IMR-90 (cell line): ENCODE results near the gene MLLT1. TPM values are rescaled to one million over a fixed set of nuclear protein-coding genes. Genes with fewer than 3 reads are reported as not detected.

ENCODE experiments used
- ATAC-seq: fragments of 200-7000 bp; cut with Tn5 transposase; 2 replicates; pipeline ENCODE4 v1.9.1; 2020; ENCODE audit warnings: low read depth, mild to moderate bottlenecking, moderate library complexity
- BruUV-seq: library from RNA; stranded (reverse); fragments of 400-500 nt; replicated peaks from 2 replicates; lab custom pipeline; 2021; lab: Mats Ljungman, UMichigan
- CTCF ChIA-PET: fragments of 300-600 bp; formaldehyde crosslinking; extraction: SDS; loops from one replicate; lab custom pipeline; 2021; ENCODE audit warnings: antibody characterized with exemption; lab: Yijun Ruan, JAX
- POLR2A ChIA-PET: fragments of 300-600 bp; sonication (Branson Sonifier 250); formaldehyde crosslinking; loops from one replicate; lab custom pipeline; 2022; ENCODE audit warnings: antibody characterized with exemption; ENCODE audit not compliant: unreplicated experiment; lab: Charles Lee
- DNase-seq: peaks from one replicate; pipeline ENCODE4 v3.0.0; 2013
- H2AFZ ChIP-seq: replicated peaks from 2 replicates; pipeline ENCODE3; 2013; ENCODE audit warnings: low read length, mild to moderate bottlenecking; ENCODE audit not compliant: poor library complexity
- H2AK5ac ChIP-seq: 2 replicates; pipeline ENCODE4 v1.6.1; 2013; ENCODE audit warnings: low read depth, low read length, inconsistent platforms
- H2AK9ac ChIP-seq: replicated peaks from 2 replicates; pipeline ENCODE3; 2013; ENCODE audit warnings: mild to moderate bottlenecking, low read depth, low read length, moderate library complexity; ENCODE audit not compliant: poor library complexity
- H2BK120ac ChIP-seq: 2 replicates; pipeline ENCODE4 v1.6.1; 2013; ENCODE audit warnings: low read depth, low read length, inconsistent platforms
- H2BK15ac ChIP-seq: 3 replicates; pipeline ENCODE4 v1.6.1; 2013; ENCODE audit warnings: low read depth, low read length, inconsistent platforms
- H2BK20ac ChIP-seq: 2 replicates; pipeline ENCODE4 v1.6.1; 2013; ENCODE audit warnings: low read depth, mild to moderate bottlenecking, inconsistent platforms, low read length, moderate library complexity
- H2BK5ac ChIP-seq: 2 replicates; pipeline ENCODE4 v1.6.1; 2013; ENCODE audit warnings: mild to moderate bottlenecking, low read depth, low read length, inconsistent platforms; ENCODE audit not compliant: poor library complexity, severe bottlenecking
- H3K14ac ChIP-seq: replicated peaks from 2 replicates; pipeline ENCODE4 v1.6.1; 2013; ENCODE audit warnings: low read depth, low read length, inconsistent platforms
- H3K18ac ChIP-seq: 2 replicates; pipeline ENCODE4 v1.6.1; 2013; ENCODE audit warnings: low read depth, low read length, control low read depth
- H3K23ac ChIP-seq: 2 replicates; pipeline ENCODE4 v1.6.1; 2013; ENCODE audit warnings: low read depth, low read length, inconsistent platforms
- H3K27ac ChIP-seq: 2 replicates; pipeline ENCODE4 v1.5.1; 2013; ENCODE audit warnings: mild to moderate bottlenecking, control low read depth, low read length; ENCODE audit not compliant: insufficient read depth
- H3K27me3 ChIP-seq: 2 replicates; pipeline ENCODE4 v1.6.1; 2013; ENCODE audit warnings: low read length; ENCODE audit not compliant: control insufficient read depth, insufficient read depth
- H3K36me3 ChIP-seq: 2 replicates; pipeline ENCODE4 v1.6.1; 2013; ENCODE audit warnings: low read length, mixed read lengths; ENCODE audit not compliant: control insufficient read depth, insufficient read depth
- H3K4ac ChIP-seq: 2 replicates; pipeline ENCODE4 v1.6.1; 2013; ENCODE audit warnings: low read depth, low read length, inconsistent platforms
- H3K4me1 ChIP-seq: 2 replicates; pipeline ENCODE4 v1.6.1; 2013; ENCODE audit warnings: low read length, mixed read lengths; ENCODE audit not compliant: control insufficient read depth, insufficient read depth
- H3K4me2 ChIP-seq: 2 replicates; pipeline ENCODE4 v1.6.1; 2013; ENCODE audit warnings: low read depth, mild to moderate bottlenecking, control low read depth, low read length, moderate library complexity
- H3K4me3 ChIP-seq: 2 replicates; pipeline ENCODE4 v1.5.1; 2013; ENCODE audit warnings: low read depth, mild to moderate bottlenecking, control low read depth, low read length, moderate library complexity; ENCODE audit not compliant: insufficient read depth
- H3K56ac ChIP-seq: 2 replicates; pipeline ENCODE4 v1.6.1; 2013; ENCODE audit warnings: low read length, inconsistent platforms; ENCODE audit not compliant: insufficient read depth; ENCODE audit errors: extremely low read depth
- H3K79me1 ChIP-seq, 2 experiments: 2 replicates each; pipeline ENCODE4 v1.6.1; 2013; ENCODE audit warnings: low read length in 2 of 2, inconsistent platforms in 1 of 2, low read depth in 1 of 2
- H3K9ac ChIP-seq: 2 replicates; pipeline ENCODE4 v1.6.1; 2013; ENCODE audit warnings: low read depth, low read length, control low read depth
- H3K9me1 ChIP-seq: 2 replicates; pipeline ENCODE4 v1.6.1; 2013; ENCODE audit warnings: low read length, inconsistent platforms; ENCODE audit not compliant: insufficient read depth
- H3K9me3 ChIP-seq: 2 replicates; pipeline ENCODE4 v1.6.1; 2013; ENCODE audit warnings: low read length; ENCODE audit not compliant: control insufficient read depth, insufficient read depth
- H4K20me1 ChIP-seq: 2 replicates; pipeline ENCODE4 v1.6.1; 2013; ENCODE audit warnings: low read length, inconsistent platforms; ENCODE audit not compliant: insufficient read depth
- H4K5ac ChIP-seq: 2 replicates; pipeline ENCODE4 v1.6.1; 2013; ENCODE audit warnings: mild to moderate bottlenecking, low read depth, low read length, control low read depth
- H4K8ac ChIP-seq, 2 experiments: 2 replicates each; pipeline ENCODE4 v1.6.1; 2013; ENCODE audit warnings: low read depth in 2 of 2, low read length in 2 of 2, control low read depth in 1 of 2, inconsistent platforms in 1 of 2
- H4K91ac ChIP-seq: 2 replicates; pipeline ENCODE4 v1.6.1; 2013; ENCODE audit warnings: low read depth, low read length, inconsistent platforms; ENCODE audit not compliant: insufficient read depth
- BHLHE40 ChIP-seq: fragments of 150-350 bp; IDR thresholded peaks from 2 replicates; pipeline ENCODE4 v1.6.1; 2016; ENCODE audit warnings: mild to moderate bottlenecking, low read depth, low read length
- CEBPB ChIP-seq: IDR thresholded peaks from 2 replicates; pipeline ENCODE4 v1.6.1; 2012; ENCODE audit warnings: low read depth, low read length, improper control_type of control experiment
- CHD1 ChIP-seq: IDR thresholded peaks from 2 replicates; pipeline ENCODE4 v1.6.1; 2012; ENCODE audit warnings: low read depth, low read length, improper control_type of control experiment
- FOS ChIP-seq: fragments of 150-350 bp; IDR thresholded peaks from 2 replicates; pipeline ENCODE4 v1.6.1; 2016; ENCODE audit warnings: low read depth, low read length
- MAFK ChIP-seq: IDR thresholded peaks from 2 replicates; pipeline ENCODE4 v1.6.1; 2012; ENCODE audit warnings: low read depth, low read length, improper control_type of control experiment
- MAZ ChIP-seq: IDR thresholded peaks from 2 replicates; pipeline ENCODE4 v1.6.1; 2012; ENCODE audit warnings: low read depth, mild to moderate bottlenecking, low read length, improper control_type of control experiment, moderate library complexity, borderline replicate concordance
- MXI1 ChIP-seq: IDR thresholded peaks from 2 replicates; pipeline ENCODE4 v1.6.1; 2012; ENCODE audit warnings: low read depth, mild to moderate bottlenecking, low read length, moderate library complexity, borderline replicate concordance
- NFE2L2 ChIP-seq: fragments of 150-350 bp; IDR thresholded peaks from 2 replicates; pipeline ENCODE4 v1.6.1; 2016; ENCODE audit warnings: low read depth, mild to moderate bottlenecking, low read length
- POLR2A ChIP-seq: IDR thresholded peaks from 2 replicates; pipeline ENCODE4 v1.6.1; 2012; ENCODE audit warnings: mild to moderate bottlenecking, low read depth, low read length
- RAD21 ChIP-seq: IDR thresholded peaks from 2 replicates; pipeline ENCODE4 v1.6.1; 2012; ENCODE audit warnings: low read length, improper control_type of control experiment
- RCOR1 ChIP-seq: IDR thresholded peaks from 2 replicates; pipeline ENCODE4 v1.6.1; 2012; ENCODE audit warnings: mild to moderate bottlenecking, low read length, improper control_type of control experiment; ENCODE audit not compliant: insufficient replicate concordance
- RFX5 ChIP-seq: IDR thresholded peaks from 2 replicates; pipeline ENCODE4 v1.8.0; 2012; ENCODE audit warnings: low read depth, mild to moderate bottlenecking, low read length, moderate library complexity
- WGBS, 2 experiments: methylation state at CpG; one replicate each; pipeline versions ENCODE4 v1.1.5 to v1.1.7; 2013; ENCODE audit warnings: missing lambda C conversion rate in 2 of 2; ENCODE audit not compliant: insufficient read length in 1 of 2; ENCODE audit errors: extremely low coverage in 2 of 2; 5-methylcytosine and 5-hydroxymethylcytosine counted together
- dilution Hi-C: fragments of 300-500 bp; cut with HindIII; formaldehyde crosslinking; loops from one replicate; pipeline ENCODE4 v1.14.3; 2018; ENCODE audit warnings: low sequenced_read_pairs; ENCODE audit not compliant: unreplicated experiment
- in situ Hi-C: fragments of 300-500 bp; cut with MboI; formaldehyde crosslinking; loops from 3 replicates; pipeline ENCODE4 v1.14.3; 2019; ENCODE audit warnings: low sequenced_read_pairs, inconsistent platforms, mixed read lengths
- intact Hi-C: fragments of 100-400 bp; cut with micrococcal nuclease; formaldehyde crosslinking; loops from 2 replicates; pipeline ENCODE4 v1.10.0; 2022
- polyA plus RNA-seq, 3 experiments: library from polyadenylated mRNA; depleted of rRNA; stranded (reverse); fragments of >200 nt; gene quantifications; 2 replicates each; pipeline ENCODE4 v1.2.3, GENCODE V29; 2012; ENCODE audit warnings: low replicate concordance in 1 of 3
- total RNA-seq: library from RNA; depleted of rRNA; stranded (reverse); fragments of >200 nt; gene quantifications from 2 replicates; pipeline ENCODE4 v1.2.3, GENCODE V29; 2012
- TF ChIP-seq, protein P1 (sequence below): fragments of 150-350 bp; IDR thresholded peaks from 2 replicates; pipeline ENCODE4 v1.6.1; 2016; ENCODE audit warnings: low read depth, mild to moderate bottlenecking, low read length, moderate library complexity, borderline replicate concordance
- TF ChIP-seq, protein P2 (sequence below): fragments of 150-350 bp; IDR thresholded peaks from 2 replicates; pipeline ENCODE4 v1.6.1; 2017; ENCODE audit warnings: mild to moderate bottlenecking, antibody characterized with exemption, low read length, low read depth
- TF ChIP-seq, protein P3 (sequence below): conservative IDR thresholded peaks from 2 replicates; pipeline ENCODE4 v1.5.1; 2012; ENCODE audit warnings: mild to moderate bottlenecking, low read depth, low read length, improper control_type of control experiment

The MLLT1 gene
- total and polyA plus RNA-seq, 2 of the 4 experiments (the other 2 are of a cell fraction), result 1.3 to 30.6 TPM

DNA sequence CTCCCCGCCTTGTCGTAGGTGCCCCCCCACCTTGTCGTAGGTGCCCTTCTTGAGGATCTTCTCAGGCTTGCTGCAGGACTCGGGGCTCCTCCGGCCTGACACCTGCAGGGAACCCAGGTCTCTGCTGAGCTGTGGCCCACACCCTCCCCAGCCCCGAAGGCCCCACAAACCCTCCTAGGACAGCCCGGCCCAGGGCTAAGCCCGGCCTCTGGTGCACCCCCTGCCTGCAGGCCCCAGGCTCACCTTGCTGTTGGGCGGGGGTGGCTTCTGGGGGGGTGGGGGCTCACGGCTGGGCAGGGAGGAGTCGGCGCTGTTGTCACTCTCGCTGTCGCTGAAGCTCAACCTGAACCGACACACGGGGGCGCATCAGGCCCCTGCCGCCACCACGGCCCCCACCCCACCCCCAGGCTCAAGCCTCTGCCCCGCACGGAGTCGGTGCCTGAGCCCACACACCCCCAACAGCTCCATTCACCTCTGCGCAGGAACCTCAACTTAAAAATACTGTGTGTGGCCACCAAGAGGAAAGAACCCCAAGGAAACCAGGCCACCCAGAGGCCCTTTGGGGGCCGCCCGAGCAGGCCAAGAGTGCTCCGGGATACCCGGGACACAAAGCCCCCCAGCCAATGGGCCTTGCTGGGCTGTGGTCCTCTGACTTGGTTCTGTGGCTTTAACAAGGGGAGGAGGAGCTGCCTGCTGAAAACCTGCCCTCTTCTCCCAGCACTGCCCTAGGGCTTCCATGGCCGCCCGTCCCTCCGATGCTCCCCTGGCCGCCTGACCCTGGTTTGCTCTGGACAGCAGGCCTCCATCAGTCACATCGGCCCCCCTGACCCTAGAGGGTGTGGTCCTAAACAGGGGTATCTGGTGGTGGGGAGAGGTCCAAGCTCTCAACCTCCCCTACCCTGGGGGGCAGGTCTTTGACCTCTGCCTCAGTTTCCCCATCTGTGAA lies 65.8 kb downstream of the MLLT1 start:
- ChIA-PET POLR2A (no interaction called here), CTCF (no interaction called here)
- in situ Hi-C loops, result no loop called here
- H2BK120ac ChIP-seq, result no peak overlapping the region
- H3K27me3 ChIP-seq, result no peaks in the 10 kb centered on the region
- no peak overlapping the region for H2BK15ac ChIP-seq
- H4K91ac ChIP-seq, result no peak overlapping the region
- H3K9me3 ChIP-seq, result no peaks in the 10 kb centered on the region
- ATAC-seq, result no peak
- WGBS, 2 experiments, result 92% methylated on average over 2 of the region's 32 CpGs; no CpG with 5 or more reads in 1 of the 2 experiments
- H2AK5ac ChIP-seq, result no peak overlapping the region
- no peaks in the 10 kb centered on the region for H3K9me1 ChIP-seq
- dilution Hi-C loops, result no loop called here
- H4K8ac ChIP-seq, result no peak overlapping the region
- H3K23ac ChIP-seq, result no peak overlapping the region
- no peak overlapping the region for H3K14ac ChIP-seq
- no peak overlapping the region for H2AFZ ChIP-seq
- peaks cover 2% of the 10 kb centered on the region for H3K4me1 ChIP-seq
- DNase-seq, result no peak
- peaks cover 23% of the 10 kb centered on the region for H3K36me3 ChIP-seq
- H3K4ac ChIP-seq, result no peak overlapping the region
- H3K56ac ChIP-seq, result no peak overlapping the region
- H3K4me3 ChIP-seq, result no peak overlapping the region
- H2BK5ac ChIP-seq, result no peak overlapping the region
- H2AK9ac ChIP-seq, result no peak overlapping the region
- H3K79me1 ChIP-seq, result peaks cover 7 to 18% of the 10 kb centered on the region in 2 experiments
- no TSS peak for BruUV-seq
- peaks cover 10% of the 10 kb centered on the region for H4K20me1 ChIP-seq
- H3K9ac ChIP-seq, result no peak overlapping the region
- intact Hi-C loops, result no loop called here
- no peak overlapping the region for H2BK20ac ChIP-seq
- H3K4me2 ChIP-seq, result no peak overlapping the region
- no peak overlapping the region for H4K5ac ChIP-seq
- H3K27ac ChIP-seq, result no peak overlapping the region
- H3K18ac ChIP-seq, result no peak overlapping the region
- TF ChIP-seq, protein P1, sequence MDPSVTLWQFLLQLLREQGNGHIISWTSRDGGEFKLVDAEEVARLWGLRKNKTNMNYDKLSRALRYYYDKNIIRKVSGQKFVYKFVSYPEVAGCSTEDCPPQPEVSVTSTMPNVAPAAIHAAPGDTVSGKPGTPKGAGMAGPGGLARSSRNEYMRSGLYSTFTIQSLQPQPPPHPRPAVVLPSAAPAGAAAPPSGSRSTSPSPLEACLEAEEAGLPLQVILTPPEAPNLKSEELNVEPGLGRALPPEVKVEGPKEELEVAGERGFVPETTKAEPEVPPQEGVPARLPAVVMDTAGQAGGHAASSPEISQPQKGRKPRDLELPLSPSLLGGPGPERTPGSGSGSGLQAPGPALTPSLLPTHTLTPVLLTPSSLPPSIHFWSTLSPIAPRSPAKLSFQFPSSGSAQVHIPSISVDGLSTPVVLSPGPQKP, result no peak
- TF ChIP-seq MXI1 (no peak), CEBPB (no peak), MAFK (no peak), RFX5 (no peak), BHLHE40 (no peak), POLR2A (no peak), NFE2L2 (no peak), RAD21 (no peak), MAZ (no peak), RCOR1 (no peak), FOS (no peak), CHD1 (no peak)
- TF ChIP-seq, protein P2, sequence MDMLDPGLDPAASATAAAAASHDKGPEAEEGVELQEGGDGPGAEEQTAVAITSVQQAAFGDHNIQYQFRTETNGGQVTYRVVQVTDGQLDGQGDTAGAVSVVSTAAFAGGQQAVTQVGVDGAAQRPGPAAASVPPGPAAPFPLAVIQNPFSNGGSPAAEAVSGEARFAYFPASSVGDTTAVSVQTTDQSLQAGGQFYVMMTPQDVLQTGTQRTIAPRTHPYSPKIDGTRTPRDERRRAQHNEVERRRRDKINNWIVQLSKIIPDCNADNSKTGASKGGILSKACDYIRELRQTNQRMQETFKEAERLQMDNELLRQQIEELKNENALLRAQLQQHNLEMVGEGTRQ, result no peak
- TF ChIP-seq, protein P3, sequence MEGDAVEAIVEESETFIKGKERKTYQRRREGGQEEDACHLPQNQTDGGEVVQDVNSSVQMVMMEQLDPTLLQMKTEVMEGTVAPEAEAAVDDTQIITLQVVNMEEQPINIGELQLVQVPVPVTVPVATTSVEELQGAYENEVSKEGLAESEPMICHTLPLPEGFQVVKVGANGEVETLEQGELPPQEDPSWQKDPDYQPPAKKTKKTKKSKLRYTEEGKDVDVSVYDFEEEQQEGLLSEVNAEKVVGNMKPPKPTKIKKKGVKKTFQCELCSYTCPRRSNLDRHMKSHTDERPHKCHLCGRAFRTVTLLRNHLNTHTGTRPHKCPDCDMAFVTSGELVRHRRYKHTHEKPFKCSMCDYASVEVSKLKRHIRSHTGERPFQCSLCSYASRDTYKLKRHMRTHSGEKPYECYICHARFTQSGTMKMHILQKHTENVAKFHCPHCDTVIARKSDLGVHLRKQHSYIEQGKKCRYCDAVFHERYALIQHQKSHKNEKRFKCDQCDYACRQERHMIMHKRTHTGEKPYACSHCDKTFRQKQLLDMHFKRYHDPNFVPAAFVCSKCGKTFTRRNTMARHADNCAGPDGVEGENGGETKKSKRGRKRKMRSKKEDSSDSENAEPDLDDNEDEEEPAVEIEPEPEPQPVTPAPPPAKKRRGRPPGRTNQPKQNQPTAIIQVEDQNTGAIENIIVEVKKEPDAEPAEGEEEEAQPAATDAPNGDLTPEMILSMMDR, result no peak
